OCI-LY7 (cell line): Measurements from ENCODE around the gene LTBR. TPM values are rescaled to one million over a fixed set of nuclear protein-coding genes. Genes with fewer than 3 reads are reported as not detected.

Experiments
- BruUV-seq: library from RNA; stranded (reverse); fragments of 400-500 nt; replicated peaks from 2 replicates; lab custom pipeline; 2021; lab: Mats Ljungman, UMichigan
- CTCF ChIA-PET: fragments of 300-600 bp; sonication (Branson Sonifier 250); formaldehyde crosslinking; loops from one replicate; lab custom pipeline; 2022; ENCODE audit warnings: antibody characterized with exemption; ENCODE audit not compliant: unreplicated experiment; lab: Charles Lee
- POLR2A ChIA-PET: fragments of 300-600 bp; sonication (Branson Sonifier 250); formaldehyde crosslinking; loops from one replicate; lab custom pipeline; 2022; ENCODE audit warnings: antibody characterized with exemption; lab: Charles Lee
- DNase-seq: peaks from one replicate; pipeline ENCODE4 v3.0.0-alpha.2; 2015; ENCODE audit warnings: low spot score
- H2AFZ ChIP-seq: fragments of 200-600 bp; sonication (generic), shearing (Covaris generic); 2 replicates; pipeline ENCODE4 v1.6.1; 2014; ENCODE audit warnings: mild to moderate bottlenecking, antibody characterized with exemption, low read length, moderate library complexity
- H3K27ac ChIP-seq: fragments of 200-600 bp; sonication (generic); 2 replicates; pipeline ENCODE4 v1.5.1; 2014; ENCODE audit warnings: mixed run types, low read depth, mild to moderate bottlenecking, moderate library complexity, low read length, inconsistent platforms; ENCODE audit not compliant: poor library complexity, severe bottlenecking
- H3K36me3 ChIP-seq: fragments of 200-600 bp; sonication (generic); 2 replicates; pipeline ENCODE4 v1.6.1; 2014; ENCODE audit warnings: mild to moderate bottlenecking, antibody characterized with exemption, low read length, moderate library complexity, mixed read lengths; ENCODE audit not compliant: insufficient read depth
- H3K4me1 ChIP-seq: fragments of 200-600 bp; sonication (generic); 2 replicates; pipeline ENCODE4 v1.5.1; 2014; ENCODE audit warnings: mild to moderate bottlenecking, low read length; ENCODE audit not compliant: insufficient read depth, poor library complexity, severe bottlenecking
- H3K4me2 ChIP-seq: fragments of 200-600 bp; sonication (generic); 2 replicates; pipeline ENCODE4 v1.6.1; 2014; ENCODE audit warnings: mild to moderate bottlenecking, low read length
- H3K4me3 ChIP-seq: fragments of 200-600 bp; sonication (generic); 2 replicates; pipeline ENCODE4 v1.5.1; 2014; ENCODE audit warnings: mild to moderate bottlenecking, low read depth, low read length; ENCODE audit not compliant: poor library complexity, severe bottlenecking
- H3K79me2 ChIP-seq: fragments of 200-600 bp; sonication (generic); 2 replicates; pipeline ENCODE4 v1.6.1; 2016; ENCODE audit warnings: low read depth, mild to moderate bottlenecking, low read length, moderate library complexity, mixed read lengths; ENCODE audit not compliant: insufficient read depth
- H3K9me2 ChIP-seq: fragments of 200-600 bp; sonication (generic); 2 replicates; pipeline ENCODE4 v1.6.1; 2016; ENCODE audit warnings: mild to moderate bottlenecking, low read length, mixed read lengths; ENCODE audit not compliant: insufficient read depth
- H3K9me3 ChIP-seq: fragments of 200-600 bp; sonication (generic); 2 replicates; pipeline ENCODE4 v1.6.1; 2014; ENCODE audit warnings: mild to moderate bottlenecking, mixed run types, low read length, mixed read lengths
- H4K20me1 ChIP-seq: fragments of 200-600 bp; sonication (generic); 2 replicates; pipeline ENCODE4 v1.6.1; 2014; ENCODE audit warnings: mild to moderate bottlenecking, antibody characterized with exemption, low read length, moderate library complexity, mixed read lengths; ENCODE audit not compliant: insufficient read depth
- CTCF ChIP-seq: fragments of 200-600 bp; sonication (generic); conservative IDR thresholded peaks from 2 replicates; pipeline ENCODE4 v1.5.1; 2014; ENCODE audit warnings: mild to moderate bottlenecking, antibody characterized with exemption, low read length, moderate library complexity, mixed read lengths
- EZH2phosphoT487 ChIP-seq: fragments of 200-600 bp; sonication (generic); IDR thresholded peaks from 2 replicates; pipeline ENCODE4 v1.6.1; 2018; ENCODE audit warnings: low read depth, borderline replicate concordance, mild to moderate bottlenecking, mixed run types, antibody characterized with exemption, low read length, moderate library complexity, mixed read lengths
- intact Hi-C: fragments of 100-400 bp; cut with micrococcal nuclease; formaldehyde crosslinking; loops from one replicate; pipeline ENCODE4 v1.10.0; 2022; ENCODE audit not compliant: unreplicated experiment
- total RNA-seq, 2 experiments: library from RNA; depleted of rRNA in 1 of 2; stranded (reverse); fragments of >200 nt in 1 of 2; shearing (Covaris generic) in 1 of 2; gene quantifications; 2 replicates each; pipeline ENCODE4 v1.2.3, GENCODE V29; 2014 to 2022

Gene LTBR
- total RNA-seq, 2 experiments from 2014 or later = not detected

GRCh38 chr12:6334940-6335450, 49.0 kb upstream of the LTBR start:
- Histone ChIP-seq H3K9me2 (no peaks in the 10 kb centered on the region), H3K4me3 (peak overlapping the region; percentile 53), H3K27ac (peak overlapping the region; percentile 80), H4K20me1 (no peaks in the 10 kb centered on the region), H3K36me3 (peaks cover 50% of the 10 kb centered on the region), H3K79me2 (peaks cover 42% of the 10 kb centered on the region; the same call in 1 of the 2 replicates), H3K4me2 (peak overlapping the region; percentile 81), H2AFZ (no peak overlapping the region), H3K4me1 (peaks cover 72% of the 10 kb centered on the region), H3K9me3 (no peaks in the 10 kb centered on the region)
- ChIA-PET CTCF (interaction anchor here (0.6 to 1.8 kb wide), 6 partner anchors 8 to 131 kb away, joined by 3 to 9 read pairs (median 4); no protein-coding TSS in a partner anchor), POLR2A (interaction anchor here (0.8 to 4.0 kb wide), 5 partner anchors 10 to 91 kb away, joined by 3 to 55 read pairs (median 6); no protein-coding TSS in a partner anchor)
- intact Hi-C loops = loop anchor here (1.0 to 5.0 kb wide), 4 partner anchors 32 to 197 kb away; partner anchors contain the start of gene GAPDH
- DNase-seq = no peak
- no peak for TF ChIP-seq EZH2phosphoT487
- TF ChIP-seq CTCF = no peak
- no TSS peak for BruUV-seq

- H2AFZ ChIP-seq = peak overlapping the region; percentile 16; the same call in 1 of the 2 replicates
- TF ChIP-seq EZH2phosphoT487 (no peak), CTCF (peak; percentile 89)
- H3K9me3 ChIP-seq = no peaks in the 10 kb centered on the region
- H3K36me3 ChIP-seq = peaks cover 45% of the 10 kb centered on the region
- no peaks in the 10 kb centered on the region for H4K20me1 ChIP-seq
- H3K27ac ChIP-seq = peak overlapping the region; percentile 80
- ChIA-PET POLR2A (interaction anchor here (0.6 to 4.0 kb wide), 7 partner anchors 9 to 90 kb away, joined by 3 to 55 read pairs (median 5); no protein-coding TSS in a partner anchor), CTCF (interaction anchor here (0.6 to 1.8 kb wide), 5 partner anchors 9 to 130 kb away, joined by 3 to 9 read pairs (median 4); no protein-coding TSS in a partner anchor)
- BruUV-seq = no TSS peak
- peaks cover 72% of the 10 kb centered on the region for H3K4me1 ChIP-seq
- peak; percentile 90 for DNase-seq
- peak overlapping the region; percentile 53 for H3K4me3 ChIP-seq
- intact Hi-C loops = loop anchor here (1.0 to 5.0 kb wide), 4 partner anchors 32 to 197 kb away; partner anchors contain the start of gene GAPDH
- no peaks in the 10 kb centered on the region for H3K9me2 ChIP-seq
- H3K79me2 ChIP-seq = peaks cover 47% of the 10 kb centered on the region; the same call in 1 of the 2 replicates
- H3K4me2 ChIP-seq = peak overlapping the region; percentile 81
Observed at GRCh38 chr12:6335451-6336078, 48.4 kb upstream of the LTBR start.
